Kidney (tissue), 14 donors: ENCODE results near the gene LRRC49. TPM values are rescaled to one million over a fixed set of nuclear protein-coding genes. Genes with fewer than 3 reads are reported as not detected.
"Not testable (repeated sequence)": the region's sequence is repeated elsewhere in the genome, so short reads cannot be mapped to it uniquely, and the experiment has no call there.

ENCODE experiments used
- DNase-seq, 5 donors: peaks; one replicate each; pipeline ENCODE4 v3.0.0-alpha.2; 2013 to 2020
- FAIRE-seq: peaks from 2 replicates; lab custom pipeline; 2012; peaks lifted over from hg19 to GRCh38; lab: Jason Lieb, UNC
- H3K27ac ChIP-seq, 2 donors: one replicate each; pipeline ENCODE4 v1.7.0; 2013; ENCODE audit warnings: low read depth in 2 of 2, low read length in 2 of 2, inconsistent platforms in 1 of 2
- H3K27me3 ChIP-seq: one replicate; pipeline ENCODE4 v1.7.1; 2013; ENCODE audit warnings: low read length, inconsistent platforms; ENCODE audit not compliant: control insufficient read depth, insufficient read depth
- H3K36me3 ChIP-seq, 3 donors: one replicate each; pipeline versions ENCODE4 v1.7.0 to v1.7.1; 2013; ENCODE audit warnings: low read length in 3 of 3, control low read depth in 1 of 3, inconsistent platforms in 1 of 3; ENCODE audit not compliant: insufficient read depth in 3 of 3, control insufficient read depth in 2 of 3
- H3K4me1 ChIP-seq, 3 donors: one replicate each; pipeline versions ENCODE4 v1.7.0 to v1.7.1; 2013; ENCODE audit warnings: low read length in 3 of 3, inconsistent platforms in 1 of 3, low read depth in 1 of 3; ENCODE audit not compliant: control insufficient read depth in 2 of 3, insufficient read depth in 2 of 3
- H3K4me3 ChIP-seq, 3 donors: one replicate each; pipeline versions ENCODE4 v1.7.0 to v1.8.1; 2013; ENCODE audit warnings: low read length in 3 of 3, control low read depth in 1 of 3, inconsistent platforms in 1 of 3
- H3K9ac ChIP-seq, 3 donors: one replicate each; pipeline versions ENCODE4 v1.7.0 to v1.7.1; 2013; ENCODE audit warnings: low read length in 3 of 3, control low read depth in 1 of 3, inconsistent platforms in 1 of 3
- H3K9me3 ChIP-seq, 3 donors: one replicate each; pipeline versions ENCODE4 v1.7.0 to v1.7.1; 2013; ENCODE audit warnings: low read length in 3 of 3, control low read depth in 1 of 3, inconsistent platforms in 1 of 3; ENCODE audit not compliant: control insufficient read depth in 2 of 3, insufficient read depth in 1 of 3
- CTCF ChIP-seq: IDR thresholded peaks from 3 replicates; pipeline ENCODE4 v1.5.1; 2012; ENCODE audit warnings: mild to moderate bottlenecking, moderate library complexity, borderline replicate concordance; ENCODE audit not compliant: insufficient read depth; ENCODE audit errors: extremely low read depth
- intact Hi-C: fragments of 100-400 bp; cut with DNase I; formaldehyde crosslinking; loops from one replicate; pipeline ENCODE4 v1.11.1; 2022
- polyA plus RNA-seq: library from polyadenylated mRNA; stranded (reverse); fragments of 350-450 nt; fragmentation: Illumina TruSeq; extraction: RNeasy Lipid Tissue Mini Kit (QIAGEN cat#74804); gene quantifications from one replicate; pipeline ENCODE4 v1.2.3, GENCODE V29; 2014; ENCODE audit warnings: low read depth, low replicate concordance; ENCODE audit not compliant: insufficient read depth
- total RNA-seq: library from RNA; stranded (reverse); fragmentation: NEBNext Ultra II Directional; extraction: Animal tissue kit (Norgen Biotek cat#: 25700); gene quantifications from one replicate; pipeline ENCODE4 v1.2.1, GENCODE V29; 2021
- donor health status: control.
- donor health status: control.
- donor health status: control.
- donor health status: control.
- donor health status: control.
- donor health status: DM: yes; HTN: yes; CAD: no.
- donor health status: Normal renal cell carcinoma (clear cell type).

The LRRC49 gene
- total and polyA plus RNA-seq, 2 donors from 2014 or later: 13.2 to 14.2 TPM

- Histone ChIP-seq H3K9ac (no peak overlapping the region), H3K4me1 (no peaks in the 10 kb centered on the region), H3K36me3 (no peaks in the 10 kb centered on the region), H3K4me3 (no peak overlapping the region), H3K27ac (no peak overlapping the region), H3K27me3 (no peaks in the 10 kb centered on the region), H3K9me3 (no peaks in the 10 kb centered on the region)
- FAIRE-seq (no peak), DNase-seq (no peak)
- no peak for TF ChIP-seq CTCF
- intact Hi-C loops: no loop called here
Observed at GRCh38 chr15:71003319-71003718, 110.7 kb downstream of the LRRC49 start.

GRCh38 chr15:71004506-71004905 lies 111.9 kb downstream of the LRRC49 start:
- H3K27me3 ChIP-seq, H3K9me3 ChIP-seq, intact Hi-C loops, H3K4me1 ChIP-seq, DNase-seq, H3K27ac ChIP-seq, FAIRE-seq, H3K4me3 ChIP-seq, H3K9ac ChIP-seq, H3K36me3 ChIP-seq: not testable (repeated sequence)

- no peak for TF ChIP-seq CTCF
- DNase-seq (no peak), FAIRE-seq (no peak)
- Histone ChIP-seq H3K27me3 (no peaks in the 10 kb centered on the region), H3K4me1 (no peaks in the 10 kb centered on the region), H3K27ac (no peak overlapping the region), H3K36me3 (no peaks in the 10 kb centered on the region), H3K4me3 (no peak overlapping the region), H3K9ac (no peak overlapping the region), H3K9me3 (no peaks in the 10 kb centered on the region)
- intact Hi-C loops: no loop called here
Observed at GRCh38 chr15:71005895-71006294, 113.3 kb downstream of the LRRC49 start.

- Histone ChIP-seq H3K27ac (no peak overlapping the region), H3K36me3 (no peaks in the 10 kb centered on the region), H3K4me1 (no peaks in the 10 kb centered on the region), H3K9me3 (no peaks in the 10 kb centered on the region), H3K9ac (no peak overlapping the region), H3K4me3 (no peak overlapping the region), H3K27me3 (no peaks in the 10 kb centered on the region)
- no peak for TF ChIP-seq CTCF
- intact Hi-C loops: no loop called here
- DNase-seq (no peak), FAIRE-seq (no peak)
Observed at GRCh38 chr15:71008250-71008870, 115.7 kb downstream of the LRRC49 start.
